GM12892 (cell line): ENCODE results near the gene CDC5L.

ENCODE experiments used
- POLR2A ChIP-seq: IDR thresholded peaks from 2 replicates; pipeline ENCODE4 v1.6.1; 2011; ENCODE audit warnings: low read depth, low read length, control low read depth
- POLR2AphosphoS5 ChIP-seq: IDR thresholded peaks from 2 replicates; pipeline ENCODE4 v1.6.1; 2011; ENCODE audit warnings: low read depth, low read length, control low read depth

- TF ChIP-seq POLR2A (no peak), POLR2AphosphoS5 (no peak)
Measured at GRCh38 chr6:44464527-44465310, 77.2 kb downstream of the CDC5L start.
